ENCODE measurements around the gene UBE2I.
"Not testable (repeated sequence)": the region's sequence is repeated elsewhere in the genome, so short reads cannot be mapped to it uniquely, and the experiment has no call there.

The UBE2I gene

DNA sequence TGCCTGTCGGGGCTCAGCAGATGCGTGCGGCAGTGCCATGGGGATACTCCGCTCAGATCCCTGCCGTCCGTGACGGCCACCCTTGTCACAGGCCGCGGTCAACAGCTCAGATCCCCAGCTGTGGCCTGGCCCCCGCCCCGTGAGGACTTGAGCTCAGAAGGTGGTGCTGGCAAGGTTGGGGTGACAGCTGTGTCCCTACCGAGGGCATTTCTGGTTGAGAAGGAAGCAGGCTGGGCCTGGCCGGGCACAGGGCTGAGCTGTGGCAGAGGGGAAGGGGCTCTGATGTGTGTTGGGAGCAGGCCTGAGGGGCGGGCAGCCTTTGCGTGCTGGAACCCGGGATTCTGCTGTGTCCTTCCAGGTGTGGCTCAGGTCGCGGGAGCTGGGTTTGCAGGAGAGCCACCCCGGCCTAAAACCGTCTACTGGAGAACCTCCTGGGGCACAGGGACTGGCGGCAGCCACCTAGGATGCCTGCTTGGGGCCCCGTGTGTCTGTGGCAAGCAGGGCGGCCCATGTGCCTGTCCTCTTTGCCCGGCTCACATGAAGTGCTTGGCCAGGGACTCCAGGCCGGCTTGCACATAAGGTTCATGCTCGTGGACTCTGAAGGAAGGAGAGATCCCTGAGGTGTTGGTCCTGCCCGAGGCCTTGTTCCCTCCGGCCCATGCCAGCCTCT is 5.1 kb downstream of the UBE2I start:
- DNase-seq, result no peak

- no peak for DNase-seq
Measured at GRCh38 chr16:1315081-1316032, 5.9 kb downstream of the UBE2I start.

GRCh38 chr16:1316033-1316405 is 6.6 kb downstream of the UBE2I start:
- no peak for DNase-seq

DNA sequence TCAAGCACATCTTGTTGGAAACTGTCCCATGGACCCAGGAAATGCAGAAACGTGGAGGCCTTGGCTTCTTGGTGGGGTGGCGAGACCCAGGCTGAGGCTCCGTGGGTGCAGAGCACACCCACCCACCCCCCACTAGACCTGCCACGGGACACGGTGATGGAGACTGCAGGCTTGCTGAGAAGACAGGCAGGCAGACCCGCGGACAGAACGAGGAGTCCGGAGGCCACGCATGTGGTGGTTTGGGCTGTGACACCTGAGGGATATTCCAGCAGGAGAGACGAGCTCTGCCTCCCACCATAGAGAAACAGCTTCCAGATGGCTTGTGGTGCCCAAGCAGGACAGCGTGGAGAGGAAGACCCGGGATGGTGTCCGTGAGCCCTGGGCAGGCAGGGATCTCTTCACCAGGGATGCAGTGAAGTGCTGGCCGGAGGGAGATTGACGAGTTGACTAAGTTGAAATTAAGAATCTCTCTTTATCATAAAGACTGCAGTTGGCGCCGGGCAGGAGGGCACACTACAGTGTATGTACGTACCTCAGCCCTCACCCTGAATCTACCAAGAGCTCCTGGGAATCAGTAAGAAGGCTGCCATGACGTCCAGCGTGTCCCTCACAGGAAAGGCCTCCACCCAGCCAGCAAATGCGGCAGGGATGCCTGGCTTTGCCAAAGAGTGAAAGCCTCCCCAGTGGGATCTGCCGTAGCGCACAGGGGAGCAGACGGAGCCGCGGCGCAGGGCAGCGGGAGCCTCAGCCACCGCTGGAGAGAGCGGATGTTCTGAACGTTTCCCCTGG is 8.2 kb downstream of the UBE2I start:
- no peak for DNase-seq

GRCh38 chr16:1318268-1318545 is 8.8 kb downstream of the UBE2I start:
- DNase-seq, result no peak

GRCh38 chr16:1319041-1319440 is 9.6 kb downstream of the UBE2I start:
- DNase-seq, result no peak

DNA sequence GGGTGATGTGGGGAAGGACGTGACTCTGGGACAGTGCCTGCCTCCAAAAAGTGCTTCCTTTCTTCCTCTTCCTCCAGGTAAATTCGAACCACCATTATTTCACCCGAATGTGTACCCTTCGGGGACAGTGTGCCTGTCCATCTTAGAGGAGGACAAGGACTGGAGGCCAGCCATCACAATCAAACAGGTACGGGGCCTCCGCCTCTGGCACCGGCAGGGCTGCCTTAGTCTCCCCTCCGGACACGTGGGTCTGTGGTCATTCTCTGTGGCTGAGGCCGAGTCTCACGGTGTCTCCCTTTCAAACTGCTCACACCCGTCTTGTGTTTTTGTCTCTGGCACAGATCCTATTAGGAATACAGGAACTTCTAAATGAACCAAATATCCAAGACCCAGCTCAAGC is 10.7 kb downstream of the UBE2I start:
- no peak for DNase-seq

GRCh38 chr16:1320658-1321240 is 11.3 kb downstream of the UBE2I start:
- no peak for DNase-seq

GRCh38 chr16:1322407-1322806 is 13.0 kb downstream of the UBE2I start:
- no peak for DNase-seq

DNA sequence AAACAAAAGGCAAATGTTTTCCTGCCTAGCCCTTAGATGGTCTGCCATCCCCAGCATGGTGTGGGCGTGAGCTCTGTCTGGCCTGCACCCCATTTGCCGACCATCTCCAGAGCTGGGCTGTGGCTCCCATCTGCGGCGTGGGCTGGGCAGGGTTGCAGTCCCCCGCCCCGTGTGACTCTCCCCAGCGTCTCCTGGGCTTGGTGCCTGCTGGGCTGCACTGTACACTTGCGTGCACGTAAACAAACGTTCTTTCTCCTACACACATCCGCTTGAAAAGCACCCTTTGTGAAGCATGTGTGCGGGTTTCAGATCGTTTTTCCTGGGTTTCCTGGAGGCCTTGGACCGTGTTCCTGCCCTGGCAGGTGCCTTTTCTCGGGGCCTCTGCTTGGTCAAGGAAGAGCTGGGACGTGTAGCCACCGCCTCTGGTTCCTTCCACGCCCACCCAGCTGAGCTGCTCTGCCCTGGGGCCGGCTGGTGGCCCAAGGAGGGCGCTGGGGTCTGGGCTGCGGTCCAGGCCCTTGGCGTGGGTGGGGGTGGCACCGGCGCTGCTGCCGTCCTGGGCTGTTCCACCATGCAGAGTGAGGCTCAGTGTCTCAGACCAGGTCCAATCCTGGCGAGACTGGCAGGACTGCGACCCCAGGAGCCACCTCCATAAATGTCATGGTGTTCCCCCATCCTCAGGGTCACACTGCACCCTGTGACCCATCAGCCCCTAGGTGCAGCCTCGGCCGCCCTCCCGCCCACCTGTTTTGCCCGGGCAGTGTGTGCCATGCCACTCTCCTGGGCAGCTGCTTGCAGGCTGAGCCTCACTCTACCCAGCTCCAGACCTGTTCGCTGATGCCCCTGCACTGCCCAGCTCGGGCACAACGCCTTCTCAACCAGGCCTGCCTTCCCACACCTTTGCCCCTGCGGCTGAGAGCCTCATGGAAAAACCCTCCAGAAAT is 14.1 kb downstream of the UBE2I start:
- DNase-seq, result no peak

- no peak for DNase-seq
Measured at GRCh38 chr16:1324286-1324826, 14.9 kb downstream of the UBE2I start.

DNA sequence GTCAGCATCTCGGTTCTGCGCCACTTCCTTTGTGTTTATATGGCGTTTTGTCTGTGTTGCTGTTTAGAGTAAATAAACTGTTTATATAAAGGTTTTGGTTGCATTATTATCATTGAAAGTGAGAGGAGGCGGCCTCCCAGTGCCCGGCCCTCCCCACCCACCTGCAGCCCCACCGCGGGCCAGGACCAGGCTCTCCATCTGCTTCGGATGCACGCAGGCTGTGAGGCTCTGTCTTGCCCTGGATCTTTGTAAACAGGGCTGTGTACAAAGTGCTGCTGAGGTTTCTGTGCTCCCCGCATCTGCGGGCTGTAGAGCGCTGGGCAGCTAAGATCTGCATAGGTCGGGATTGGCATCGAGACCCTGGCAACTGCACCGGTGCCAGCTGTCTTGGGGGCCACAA is 15.8 kb downstream of the UBE2I start:
- DNase-seq, result no peak

DNA sequence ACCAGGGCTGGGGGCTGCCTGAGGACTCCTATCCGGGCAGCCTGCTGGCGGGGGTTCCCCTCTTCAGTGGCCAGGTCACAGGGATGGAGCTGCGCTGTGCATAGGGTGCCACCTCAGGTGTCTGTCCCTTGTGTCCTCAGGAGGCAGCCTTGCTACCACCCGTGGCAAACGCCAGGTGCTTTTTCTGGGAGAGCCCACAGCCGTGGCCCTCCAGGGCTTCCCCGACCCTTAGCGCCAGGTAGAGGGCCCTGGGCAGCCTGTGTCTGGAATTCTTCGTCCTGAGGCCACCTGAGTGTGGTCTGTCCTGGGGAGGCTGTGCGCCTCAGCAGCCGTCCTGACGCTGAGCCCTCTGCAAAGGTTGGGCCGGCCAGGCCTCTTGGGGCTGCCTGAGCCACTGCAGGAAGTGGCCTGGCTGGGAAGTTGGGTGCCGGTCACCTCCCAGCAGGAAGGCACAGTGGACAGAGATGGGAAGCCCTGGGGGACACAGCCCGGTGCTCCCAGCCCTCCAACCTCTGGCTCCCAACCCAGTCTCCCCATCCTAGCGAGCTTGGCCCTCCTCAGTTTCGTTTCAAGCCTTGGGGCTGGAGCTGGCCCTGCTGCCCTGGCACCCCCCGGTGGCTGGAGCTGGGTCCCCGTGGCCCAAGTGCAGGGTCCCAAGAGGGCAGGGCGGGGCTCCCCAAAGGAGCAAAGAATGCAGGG is 16.4 kb downstream of the UBE2I start:
- DNase-seq, result no peak

DNA sequence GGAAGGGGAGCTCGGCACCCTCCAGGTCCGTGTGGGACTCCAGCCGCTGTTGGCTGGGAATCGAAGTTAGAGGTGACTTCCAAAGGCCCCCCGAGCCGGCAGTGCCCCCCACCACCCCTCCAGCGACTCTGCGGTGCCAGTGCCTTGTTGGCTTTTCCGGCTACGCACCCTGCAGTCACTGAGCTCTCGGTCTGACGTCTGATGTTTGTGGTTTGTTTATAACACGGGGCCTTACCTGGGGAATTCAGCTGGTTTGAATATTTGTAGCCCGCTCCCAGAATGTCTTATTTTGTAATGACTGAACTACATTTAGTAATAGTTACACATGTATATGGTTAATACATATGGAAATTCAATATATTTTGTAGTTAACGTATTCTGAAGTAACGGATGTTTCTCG is 17.0 kb downstream of the UBE2I start:
- no peak for DNase-seq

DNA sequence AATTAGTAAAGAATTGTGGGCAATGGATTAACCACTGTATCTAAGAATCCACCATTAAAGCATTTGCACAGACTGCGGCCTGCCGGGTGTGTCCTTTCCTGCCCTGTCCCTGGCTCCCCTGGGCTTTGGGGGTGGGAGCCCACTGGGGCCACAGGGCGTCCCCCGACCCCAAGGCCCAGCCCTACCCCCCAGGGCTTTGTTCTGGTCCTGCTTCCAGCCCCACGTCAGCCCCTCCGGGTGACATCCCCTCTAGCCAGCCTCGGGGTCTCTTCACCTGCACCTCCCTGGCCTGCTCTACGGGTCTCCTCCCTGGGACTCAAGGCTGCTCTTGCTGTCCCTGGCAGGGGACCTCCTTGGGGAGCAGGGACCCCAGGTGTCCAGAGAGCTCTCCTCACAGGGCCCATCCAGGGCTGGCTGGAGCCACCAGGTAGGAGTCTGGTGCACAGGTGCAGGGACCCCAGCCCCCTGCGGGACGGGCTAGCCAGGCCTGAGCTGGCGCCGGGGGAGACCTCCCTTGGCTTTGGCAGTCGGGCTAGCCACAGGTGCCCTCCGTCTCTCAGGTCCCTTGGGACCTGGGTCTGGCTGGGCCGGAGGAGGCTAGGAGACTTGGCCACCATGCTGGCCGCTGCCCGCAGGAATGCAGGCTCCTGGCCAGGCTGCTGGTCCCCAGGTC is 17.6 kb downstream of the UBE2I start:
- no peak for DNase-seq

- DNase-seq, result no peak
Measured at GRCh38 chr16:1327619-1327947, 18.1 kb downstream of the UBE2I start.

DNA sequence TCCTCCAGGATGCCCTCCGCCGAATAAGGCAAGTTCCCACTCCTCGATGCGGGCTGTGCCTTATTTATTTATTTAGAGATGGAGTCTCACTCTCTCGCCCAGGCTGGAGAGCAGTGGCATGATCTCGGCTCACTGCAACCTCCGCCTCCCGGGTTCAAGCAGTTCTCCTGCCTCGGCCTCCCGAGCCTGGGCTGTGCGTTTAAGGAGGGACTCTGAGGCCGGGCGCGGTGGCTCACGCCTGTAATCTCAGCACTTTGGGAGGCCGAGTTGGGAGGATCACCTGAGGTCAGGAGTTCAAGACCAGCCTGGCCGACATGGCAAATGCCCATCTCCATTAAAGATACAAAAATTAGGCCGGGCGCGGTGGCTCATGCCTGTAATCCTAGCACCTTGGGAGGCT is 18.7 kb downstream of the UBE2I start:
- DNase-seq, result not testable (repeated sequence)

DNA sequence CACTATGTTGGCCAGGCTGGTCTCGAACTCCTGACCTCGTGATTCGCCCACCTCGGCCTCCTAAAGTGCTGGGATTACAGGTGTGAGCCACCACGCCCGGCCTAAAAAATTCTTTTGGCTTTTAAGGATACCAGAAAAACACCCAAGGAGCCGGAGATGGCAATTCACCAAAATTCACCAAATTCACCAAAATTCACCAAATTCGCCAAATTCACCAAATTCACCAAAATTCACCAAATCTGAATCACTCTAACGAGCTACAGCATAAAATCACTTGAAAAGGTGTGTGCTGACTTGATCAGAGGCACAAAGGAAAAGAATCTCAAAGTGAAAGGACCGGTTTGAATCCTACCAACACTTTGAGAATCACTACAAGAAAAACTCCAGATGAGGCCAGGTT is 19.5 kb downstream of the UBE2I start:
- not testable (repeated sequence) for DNase-seq

DNA sequence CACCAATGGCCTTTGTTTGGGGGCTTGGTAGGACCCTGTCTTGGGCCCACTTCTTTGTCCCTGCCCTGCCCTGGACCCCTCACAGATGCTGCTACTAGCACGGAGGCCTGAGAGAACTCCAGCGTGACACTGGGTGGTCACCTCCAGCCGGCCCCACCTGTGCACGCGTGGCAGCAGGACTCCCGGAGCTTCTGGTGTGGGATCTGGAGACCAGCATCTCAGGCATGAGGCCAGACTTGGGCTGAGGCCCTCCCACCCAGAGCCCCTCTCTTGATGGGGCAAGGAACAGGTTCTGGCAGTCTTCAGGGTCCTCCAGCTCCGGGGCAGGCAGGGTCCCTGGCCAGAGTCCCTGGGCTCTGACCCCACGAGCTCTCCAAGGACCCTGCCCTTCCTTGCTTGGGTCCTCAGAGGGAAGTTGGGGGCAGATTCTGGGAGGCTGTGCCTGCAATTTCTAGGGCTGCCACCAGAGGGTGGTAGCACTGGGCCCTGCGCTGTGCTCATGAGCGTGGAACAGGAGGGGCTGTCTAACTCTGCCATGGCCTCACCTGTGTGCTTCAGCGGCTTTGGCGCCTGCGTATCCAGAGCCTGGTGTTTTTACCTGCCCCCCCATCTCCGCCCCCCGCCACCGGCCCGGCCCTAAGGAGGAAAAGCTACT is 21.0 kb downstream of the UBE2I start:
- DNase-seq, result no peak

Data from NCI-H1694 (cell line).